IMR-90 (cell line): ENCODE data around the gene AHNAK2. TPM values are rescaled to one million over a fixed set of nuclear protein-coding genes. Genes with fewer than 3 reads are reported as not detected.
A peak's percentile ranks its signal among the peaks of the same experiment; 100 is the strongest.

Source experiments
- ATAC-seq: fragments of 200-7000 bp; cut with Tn5 transposase; 2 replicates; pipeline ENCODE4 v1.9.1; 2020; ENCODE audit warnings: low read depth, mild to moderate bottlenecking, moderate library complexity
- BruUV-seq: library from RNA; stranded (reverse); fragments of 400-500 nt; replicated peaks from 2 replicates; lab custom pipeline; 2021; lab: Mats Ljungman, UMichigan
- CTCF ChIA-PET: fragments of 300-600 bp; formaldehyde crosslinking; extraction: SDS; loops from one replicate; lab custom pipeline; 2021; ENCODE audit warnings: antibody characterized with exemption; lab: Yijun Ruan, JAX
- POLR2A ChIA-PET: fragments of 300-600 bp; sonication (Branson Sonifier 250); formaldehyde crosslinking; loops from one replicate; lab custom pipeline; 2022; ENCODE audit warnings: antibody characterized with exemption; ENCODE audit not compliant: unreplicated experiment; lab: Charles Lee
- DNase-seq: peaks from one replicate; pipeline ENCODE4 v3.0.0; 2013
- H2AFZ ChIP-seq: replicated peaks from 2 replicates; pipeline ENCODE3; 2013; ENCODE audit warnings: low read length, mild to moderate bottlenecking; ENCODE audit not compliant: poor library complexity
- H2AK5ac ChIP-seq: 2 replicates; pipeline ENCODE4 v1.6.1; 2013; ENCODE audit warnings: low read depth, low read length, inconsistent platforms
- H2AK9ac ChIP-seq: replicated peaks from 2 replicates; pipeline ENCODE3; 2013; ENCODE audit warnings: mild to moderate bottlenecking, low read depth, low read length, moderate library complexity; ENCODE audit not compliant: poor library complexity
- H2BK120ac ChIP-seq: 2 replicates; pipeline ENCODE4 v1.6.1; 2013; ENCODE audit warnings: low read depth, low read length, inconsistent platforms
- H2BK15ac ChIP-seq: 3 replicates; pipeline ENCODE4 v1.6.1; 2013; ENCODE audit warnings: low read depth, low read length, inconsistent platforms
- H2BK20ac ChIP-seq: 2 replicates; pipeline ENCODE4 v1.6.1; 2013; ENCODE audit warnings: low read depth, mild to moderate bottlenecking, inconsistent platforms, low read length, moderate library complexity
- H2BK5ac ChIP-seq: 2 replicates; pipeline ENCODE4 v1.6.1; 2013; ENCODE audit warnings: mild to moderate bottlenecking, low read depth, low read length, inconsistent platforms; ENCODE audit not compliant: poor library complexity, severe bottlenecking
- H3K14ac ChIP-seq: replicated peaks from 2 replicates; pipeline ENCODE4 v1.6.1; 2013; ENCODE audit warnings: low read depth, low read length, inconsistent platforms
- H3K18ac ChIP-seq: 2 replicates; pipeline ENCODE4 v1.6.1; 2013; ENCODE audit warnings: low read depth, low read length, control low read depth
- H3K23ac ChIP-seq: 2 replicates; pipeline ENCODE4 v1.6.1; 2013; ENCODE audit warnings: low read depth, low read length, inconsistent platforms
- H3K27ac ChIP-seq: 2 replicates; pipeline ENCODE4 v1.5.1; 2013; ENCODE audit warnings: mild to moderate bottlenecking, control low read depth, low read length; ENCODE audit not compliant: insufficient read depth
- H3K27me3 ChIP-seq: 2 replicates; pipeline ENCODE4 v1.6.1; 2013; ENCODE audit warnings: low read length; ENCODE audit not compliant: control insufficient read depth, insufficient read depth
- H3K36me3 ChIP-seq: 2 replicates; pipeline ENCODE4 v1.6.1; 2013; ENCODE audit warnings: low read length, mixed read lengths; ENCODE audit not compliant: control insufficient read depth, insufficient read depth
- H3K4ac ChIP-seq: 2 replicates; pipeline ENCODE4 v1.6.1; 2013; ENCODE audit warnings: low read depth, low read length, inconsistent platforms
- H3K4me1 ChIP-seq: 2 replicates; pipeline ENCODE4 v1.6.1; 2013; ENCODE audit warnings: low read length, mixed read lengths; ENCODE audit not compliant: control insufficient read depth, insufficient read depth
- H3K4me2 ChIP-seq: 2 replicates; pipeline ENCODE4 v1.6.1; 2013; ENCODE audit warnings: low read depth, mild to moderate bottlenecking, control low read depth, low read length, moderate library complexity
- H3K4me3 ChIP-seq: 2 replicates; pipeline ENCODE4 v1.5.1; 2013; ENCODE audit warnings: low read depth, mild to moderate bottlenecking, control low read depth, low read length, moderate library complexity; ENCODE audit not compliant: insufficient read depth
- H3K56ac ChIP-seq: 2 replicates; pipeline ENCODE4 v1.6.1; 2013; ENCODE audit warnings: low read length, inconsistent platforms; ENCODE audit not compliant: insufficient read depth; ENCODE audit errors: extremely low read depth
- H3K79me1 ChIP-seq, 2 experiments: 2 replicates each; pipeline ENCODE4 v1.6.1; 2013; ENCODE audit warnings: low read length in 2 of 2, inconsistent platforms in 1 of 2, low read depth in 1 of 2
- H3K9ac ChIP-seq: 2 replicates; pipeline ENCODE4 v1.6.1; 2013; ENCODE audit warnings: low read depth, low read length, control low read depth
- H3K9me1 ChIP-seq: 2 replicates; pipeline ENCODE4 v1.6.1; 2013; ENCODE audit warnings: low read length, inconsistent platforms; ENCODE audit not compliant: insufficient read depth
- H3K9me3 ChIP-seq: 2 replicates; pipeline ENCODE4 v1.6.1; 2013; ENCODE audit warnings: low read length; ENCODE audit not compliant: control insufficient read depth, insufficient read depth
- H4K20me1 ChIP-seq: 2 replicates; pipeline ENCODE4 v1.6.1; 2013; ENCODE audit warnings: low read length, inconsistent platforms; ENCODE audit not compliant: insufficient read depth
- H4K5ac ChIP-seq: 2 replicates; pipeline ENCODE4 v1.6.1; 2013; ENCODE audit warnings: mild to moderate bottlenecking, low read depth, low read length, control low read depth
- H4K8ac ChIP-seq, 2 experiments: 2 replicates each; pipeline ENCODE4 v1.6.1; 2013; ENCODE audit warnings: low read depth in 2 of 2, low read length in 2 of 2, control low read depth in 1 of 2, inconsistent platforms in 1 of 2
- H4K91ac ChIP-seq: 2 replicates; pipeline ENCODE4 v1.6.1; 2013; ENCODE audit warnings: low read depth, low read length, inconsistent platforms; ENCODE audit not compliant: insufficient read depth
- CEBPB ChIP-seq: IDR thresholded peaks from 2 replicates; pipeline ENCODE4 v1.6.1; 2012; ENCODE audit warnings: low read depth, low read length, improper control_type of control experiment
- CHD1 ChIP-seq: IDR thresholded peaks from 2 replicates; pipeline ENCODE4 v1.6.1; 2012; ENCODE audit warnings: low read depth, low read length, improper control_type of control experiment
- MAZ ChIP-seq: IDR thresholded peaks from 2 replicates; pipeline ENCODE4 v1.6.1; 2012; ENCODE audit warnings: low read depth, mild to moderate bottlenecking, low read length, improper control_type of control experiment, moderate library complexity, borderline replicate concordance
- NFE2L2 ChIP-seq: fragments of 150-350 bp; IDR thresholded peaks from 2 replicates; pipeline ENCODE4 v1.6.1; 2016; ENCODE audit warnings: low read depth, mild to moderate bottlenecking, low read length
- RAD21 ChIP-seq: IDR thresholded peaks from 2 replicates; pipeline ENCODE4 v1.6.1; 2012; ENCODE audit warnings: low read length, improper control_type of control experiment
- SMC3 ChIP-seq: fragments of 150-350 bp; IDR thresholded peaks from 2 replicates; pipeline ENCODE4 v1.6.1; 2016; ENCODE audit warnings: low read depth, mild to moderate bottlenecking, antibody characterized with exemption, low read length, moderate library complexity
- WGBS, 2 experiments: methylation state at CpG; one replicate each; pipeline versions ENCODE4 v1.1.5 to v1.1.7; 2013; ENCODE audit warnings: missing lambda C conversion rate in 2 of 2; ENCODE audit not compliant: insufficient read length in 1 of 2; ENCODE audit errors: extremely low coverage in 2 of 2; 5-methylcytosine and 5-hydroxymethylcytosine counted together
- dilution Hi-C: fragments of 300-500 bp; cut with HindIII; formaldehyde crosslinking; loops from one replicate; pipeline ENCODE4 v1.14.3; 2018; ENCODE audit warnings: low sequenced_read_pairs; ENCODE audit not compliant: unreplicated experiment
- in situ Hi-C: fragments of 300-500 bp; cut with MboI; formaldehyde crosslinking; loops from 3 replicates; pipeline ENCODE4 v1.14.3; 2019; ENCODE audit warnings: low sequenced_read_pairs, inconsistent platforms, mixed read lengths
- intact Hi-C: fragments of 100-400 bp; cut with micrococcal nuclease; formaldehyde crosslinking; loops from 2 replicates; pipeline ENCODE4 v1.10.0; 2022
- polyA plus RNA-seq, 3 experiments: library from polyadenylated mRNA; depleted of rRNA; stranded (reverse); fragments of >200 nt; gene quantifications; 2 replicates each; pipeline ENCODE4 v1.2.3, GENCODE V29; 2012; ENCODE audit warnings: low replicate concordance in 1 of 3
- total RNA-seq: library from RNA; depleted of rRNA; stranded (reverse); fragments of >200 nt; gene quantifications from 2 replicates; pipeline ENCODE4 v1.2.3, GENCODE V29; 2012

Gene AHNAK2
- total and polyA plus RNA-seq, 2 of the 4 experiments (the other 2 are of a cell fraction), result 2.6 to 7.9 TPM

- Histone ChIP-seq H2BK15ac (no peak overlapping the region), H3K9me1 (0 out of 2 replicates have a peak, but pooled peaks cover 5% of the 10 kb centered on the region), H4K20me1 (peaks cover 4% of the 10 kb centered on the region; the same call in 1 of the 2 replicates), H3K36me3 (no peaks in the 10 kb centered on the region), H3K27me3 (no peaks in the 10 kb centered on the region), H2AK5ac (peak overlapping the region; percentile 50; the same call in 1 of the 2 replicates), H3K79me1 (peaks cover 0 to 9% of the 10 kb centered on the region in 2 experiments; a peak in 1 of 4 replicates), H3K4me2 (no peak overlapping the region), H3K9ac (no peak overlapping the region), H3K4me1 (peaks cover 6% of the 10 kb centered on the region; the same call in 1 of the 2 replicates), H4K8ac (no peak overlapping the region), H3K18ac (no peak overlapping the region), H3K9me3 (no peaks in the 10 kb centered on the region), H3K23ac (no peak overlapping the region), H2BK20ac (no peak overlapping the region), H3K4ac (no peak overlapping the region), H2AFZ (no peak overlapping the region), H3K27ac (no peak overlapping the region), H3K4me3 (no peak overlapping the region), H4K5ac (no peak overlapping the region), H2BK5ac (no peak overlapping the region), H4K91ac (no peak overlapping the region), H2BK120ac (no peak overlapping the region), H3K56ac (no peak overlapping the region; the same call in 1 of the 2 replicates), H3K14ac (no peak overlapping the region), H2AK9ac (peak overlapping the region; percentile 91)
- no TSS peak for BruUV-seq
- DNase-seq, result no peak
- no peak for TF ChIP-seq MAZ
- TF ChIP-seq NFE2L2, result no peak
- no peak for TF ChIP-seq SMC3
- TF ChIP-seq CEBPB, result no peak
- TF ChIP-seq CHD1, result no peak
- TF ChIP-seq RAD21, result no peak
- WGBS, 2 experiments, result 90% methylated on average over 5 of the region's 15 CpGs; no CpG with 5 or more reads in 1 of the 2 experiments
- ChIA-PET POLR2A (interaction anchor here (0.6 kb wide), 1 partner anchor 28 kb away, joined by 3 read pairs; no protein-coding TSS in a partner anchor), CTCF (interaction anchor here (1.5 kb wide), 1 partner anchor 61 kb away, joined by 3 read pairs; no protein-coding TSS in a partner anchor)
- in situ Hi-C loops (no loop called here), dilution Hi-C loops (no loop called here), intact Hi-C loops (no loop called here)
- ATAC-seq, result no peak
Measured at GRCh38 chr14:104984056-104984894, 6.1 kb upstream of the AHNAK2 start.
